HepG2 (cell line): ENCODE data around the gene ANGPTL5. TPM values are rescaled to one million over a fixed set of nuclear protein-coding genes. Genes with fewer than 3 reads are reported as not detected.
A peak's percentile ranks its signal among the peaks of the same experiment; 100 is the strongest.

ENCODE experiments used
- CCAR2 ChIP-seq: fragments of 200-400 bp; formaldehyde crosslinking; optimal IDR thresholded peaks from 2 replicates; pipeline ENCODE3; 2018; ENCODE audit warnings: low read depth, mild to moderate bottlenecking, low read length, moderate library complexity
- HES4 ChIP-seq: sonication (generic); formaldehyde crosslinking; IDR thresholded peaks from 2 replicates; pipeline ENCODE4 v1.9.0; 2021; ENCODE audit warnings: mild to moderate bottlenecking, missing genetic modification reagents, borderline replicate concordance
- MEIS1 ChIP-seq: sonication (generic); formaldehyde crosslinking; IDR thresholded peaks from 2 replicates; pipeline ENCODE4 v1.9.0; 2021; ENCODE audit warnings: mild to moderate bottlenecking, missing genetic modification reagents, moderate library complexity, borderline replicate concordance
- RBFOX2 ChIP-seq: fragments of 200-400 bp; formaldehyde crosslinking; IDR thresholded peaks from 2 replicates; pipeline ENCODE4 v1.6.1; 2017; ENCODE audit warnings: low read depth, mild to moderate bottlenecking, low read length
- SAP130 ChIP-seq: IDR thresholded peaks from 2 replicates; pipeline ENCODE4 v1.6.1; 2016; ENCODE audit warnings: low read depth
- SOX5 ChIP-seq: IDR thresholded peaks from 2 replicates; pipeline ENCODE4 v1.6.1; 2016; ENCODE audit warnings: borderline replicate concordance
- TARDBP ChIP-seq: sonication (generic); formaldehyde crosslinking; IDR thresholded peaks from 2 replicates; pipeline ENCODE4 v1.8.0; 2022; ENCODE audit warnings: mild to moderate bottlenecking, missing genetic modification reagents
- ZNF20 ChIP-seq: sonication (generic); formaldehyde crosslinking; IDR thresholded peaks from 2 replicates; pipeline ENCODE4 v1.4.0; 2020; ENCODE audit warnings: mild to moderate bottlenecking, moderate library complexity, missing genetic modification reagents
- ZNF367 ChIP-seq: sonication (generic); formaldehyde crosslinking; IDR thresholded peaks from 2 replicates; pipeline ENCODE4 v1.4.0; 2020; ENCODE audit warnings: missing genetic modification reagents, borderline replicate concordance
- polyA plus RNA-seq, 8 experiments: library from polyadenylated mRNA; depleted of rRNA in 3 of 8; stranded (reverse) in 7 of 8; unstranded in 1 of 8; fragments of >200 nt; fragmentation: Illumina TruSeq in 4 of 8; extraction: Trizol in 4 of 8; gene quantifications; 2 replicates each; pipeline versions ENCODE4 v1.2.1 to v1.2.3, GENCODE V29; 2011 to 2016; ENCODE audit warnings: low read depth in 4 of 8, missing spikeins in 1 of 8, mixed read lengths in 1 of 8; ENCODE audit not compliant: insufficient read depth in 1 of 8
- total RNA-seq, 5 experiments: library from RNA; depleted of rRNA; stranded (reverse); fragments of >200 nt; fragmentation: Illumina TruSeq; extraction: Trizol; gene quantifications; 2 replicates each; pipeline ENCODE4 v1.2.3, GENCODE V29; 2016; ENCODE audit warnings: low read depth in 1 of 5
- TF ChIP-seq, protein P1 (sequence below): sonication (generic); formaldehyde crosslinking; IDR thresholded peaks from 2 replicates; pipeline ENCODE4 v1.4.0; 2020; ENCODE audit warnings: mild to moderate bottlenecking, missing genetic modification reagents
- TF ChIP-seq, protein P2 (sequence below): sonication (generic); formaldehyde crosslinking; IDR thresholded peaks from one replicate; pipeline ENCODE4 v1.5.1; 2020; ENCODE audit warnings: mild to moderate bottlenecking, missing genetic modification reagents; ENCODE audit errors: not compliant biosample characterization
- TF ChIP-seq, protein P3 (sequence below): fragments of 450-650 bp; IDR thresholded peaks from 2 replicates; pipeline ENCODE4 v1.6.1; 2016
- TF ChIP-seq, protein P4 (sequence below): IDR thresholded peaks from 2 replicates; pipeline ENCODE4 v1.6.1; 2012; ENCODE audit warnings: inconsistent platforms
- TF ChIP-seq, protein P5 (sequence below): sonication (generic); formaldehyde crosslinking; IDR thresholded peaks from 2 replicates; pipeline ENCODE4 v1.4.0; 2020; ENCODE audit warnings: missing genetic modification reagents, borderline replicate concordance

Gene ANGPTL5
- total and polyA plus RNA-seq, 2 of the 13 experiments (the other 11 are each of a cell fraction or from before 2014, with no cell fraction given) = not detected

DNA sequence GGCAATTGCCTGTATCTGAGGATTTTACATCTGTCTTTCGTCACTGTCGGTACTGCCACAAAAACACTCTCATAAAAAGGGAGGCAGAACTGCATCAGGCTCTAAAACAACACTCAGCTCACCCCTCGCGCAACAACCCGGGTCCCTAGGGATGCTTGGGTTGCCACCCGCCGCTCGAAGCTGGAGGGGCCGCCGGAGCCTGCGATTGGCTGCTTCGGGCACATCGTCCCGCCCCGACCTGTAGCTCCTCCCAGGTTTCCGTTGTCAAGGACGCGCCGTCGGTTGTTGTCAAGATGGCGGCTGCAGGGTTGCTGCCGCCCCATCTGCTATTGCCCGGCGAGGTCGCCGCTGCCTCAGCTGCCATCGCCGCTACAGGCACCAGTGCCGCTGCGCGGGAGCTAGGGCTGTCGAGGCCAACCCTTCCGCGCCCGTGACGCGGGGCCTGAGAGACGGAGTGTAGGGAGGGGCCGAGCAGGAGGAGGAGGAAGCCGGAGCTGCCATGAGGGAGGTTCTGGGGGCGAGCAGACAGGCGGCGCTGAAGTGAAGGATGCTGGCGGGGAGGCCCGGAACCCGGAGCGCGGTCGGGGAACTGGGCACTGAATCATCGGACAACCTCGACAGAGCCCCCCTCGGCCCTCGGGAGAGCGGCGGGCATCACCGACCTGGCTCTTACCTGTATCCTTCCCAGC lies 1.4 kb downstream of the ANGPTL5 start, which contains the start of gene CEP126 (continued):
- TF ChIP-seq, protein P1, sequence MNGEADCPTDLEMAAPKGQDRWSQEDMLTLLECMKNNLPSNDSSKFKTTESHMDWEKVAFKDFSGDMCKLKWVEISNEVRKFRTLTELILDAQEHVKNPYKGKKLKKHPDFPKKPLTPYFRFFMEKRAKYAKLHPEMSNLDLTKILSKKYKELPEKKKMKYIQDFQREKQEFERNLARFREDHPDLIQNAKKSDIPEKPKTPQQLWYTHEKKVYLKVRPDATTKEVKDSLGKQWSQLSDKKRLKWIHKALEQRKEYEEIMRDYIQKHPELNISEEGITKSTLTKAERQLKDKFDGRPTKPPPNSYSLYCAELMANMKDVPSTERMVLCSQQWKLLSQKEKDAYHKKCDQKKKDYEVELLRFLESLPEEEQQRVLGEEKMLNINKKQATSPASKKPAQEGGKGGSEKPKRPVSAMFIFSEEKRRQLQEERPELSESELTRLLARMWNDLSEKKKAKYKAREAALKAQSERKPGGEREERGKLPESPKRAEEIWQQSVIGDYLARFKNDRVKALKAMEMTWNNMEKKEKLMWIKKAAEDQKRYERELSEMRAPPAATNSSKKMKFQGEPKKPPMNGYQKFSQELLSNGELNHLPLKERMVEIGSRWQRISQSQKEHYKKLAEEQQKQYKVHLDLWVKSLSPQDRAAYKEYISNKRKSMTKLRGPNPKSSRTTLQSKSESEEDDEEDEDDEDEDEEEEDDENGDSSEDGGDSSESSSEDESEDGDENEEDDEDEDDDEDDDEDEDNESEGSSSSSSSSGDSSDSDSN (CRISPR knock-in tag) = peak; percentile 98
- TF ChIP-seq, protein P2, sequence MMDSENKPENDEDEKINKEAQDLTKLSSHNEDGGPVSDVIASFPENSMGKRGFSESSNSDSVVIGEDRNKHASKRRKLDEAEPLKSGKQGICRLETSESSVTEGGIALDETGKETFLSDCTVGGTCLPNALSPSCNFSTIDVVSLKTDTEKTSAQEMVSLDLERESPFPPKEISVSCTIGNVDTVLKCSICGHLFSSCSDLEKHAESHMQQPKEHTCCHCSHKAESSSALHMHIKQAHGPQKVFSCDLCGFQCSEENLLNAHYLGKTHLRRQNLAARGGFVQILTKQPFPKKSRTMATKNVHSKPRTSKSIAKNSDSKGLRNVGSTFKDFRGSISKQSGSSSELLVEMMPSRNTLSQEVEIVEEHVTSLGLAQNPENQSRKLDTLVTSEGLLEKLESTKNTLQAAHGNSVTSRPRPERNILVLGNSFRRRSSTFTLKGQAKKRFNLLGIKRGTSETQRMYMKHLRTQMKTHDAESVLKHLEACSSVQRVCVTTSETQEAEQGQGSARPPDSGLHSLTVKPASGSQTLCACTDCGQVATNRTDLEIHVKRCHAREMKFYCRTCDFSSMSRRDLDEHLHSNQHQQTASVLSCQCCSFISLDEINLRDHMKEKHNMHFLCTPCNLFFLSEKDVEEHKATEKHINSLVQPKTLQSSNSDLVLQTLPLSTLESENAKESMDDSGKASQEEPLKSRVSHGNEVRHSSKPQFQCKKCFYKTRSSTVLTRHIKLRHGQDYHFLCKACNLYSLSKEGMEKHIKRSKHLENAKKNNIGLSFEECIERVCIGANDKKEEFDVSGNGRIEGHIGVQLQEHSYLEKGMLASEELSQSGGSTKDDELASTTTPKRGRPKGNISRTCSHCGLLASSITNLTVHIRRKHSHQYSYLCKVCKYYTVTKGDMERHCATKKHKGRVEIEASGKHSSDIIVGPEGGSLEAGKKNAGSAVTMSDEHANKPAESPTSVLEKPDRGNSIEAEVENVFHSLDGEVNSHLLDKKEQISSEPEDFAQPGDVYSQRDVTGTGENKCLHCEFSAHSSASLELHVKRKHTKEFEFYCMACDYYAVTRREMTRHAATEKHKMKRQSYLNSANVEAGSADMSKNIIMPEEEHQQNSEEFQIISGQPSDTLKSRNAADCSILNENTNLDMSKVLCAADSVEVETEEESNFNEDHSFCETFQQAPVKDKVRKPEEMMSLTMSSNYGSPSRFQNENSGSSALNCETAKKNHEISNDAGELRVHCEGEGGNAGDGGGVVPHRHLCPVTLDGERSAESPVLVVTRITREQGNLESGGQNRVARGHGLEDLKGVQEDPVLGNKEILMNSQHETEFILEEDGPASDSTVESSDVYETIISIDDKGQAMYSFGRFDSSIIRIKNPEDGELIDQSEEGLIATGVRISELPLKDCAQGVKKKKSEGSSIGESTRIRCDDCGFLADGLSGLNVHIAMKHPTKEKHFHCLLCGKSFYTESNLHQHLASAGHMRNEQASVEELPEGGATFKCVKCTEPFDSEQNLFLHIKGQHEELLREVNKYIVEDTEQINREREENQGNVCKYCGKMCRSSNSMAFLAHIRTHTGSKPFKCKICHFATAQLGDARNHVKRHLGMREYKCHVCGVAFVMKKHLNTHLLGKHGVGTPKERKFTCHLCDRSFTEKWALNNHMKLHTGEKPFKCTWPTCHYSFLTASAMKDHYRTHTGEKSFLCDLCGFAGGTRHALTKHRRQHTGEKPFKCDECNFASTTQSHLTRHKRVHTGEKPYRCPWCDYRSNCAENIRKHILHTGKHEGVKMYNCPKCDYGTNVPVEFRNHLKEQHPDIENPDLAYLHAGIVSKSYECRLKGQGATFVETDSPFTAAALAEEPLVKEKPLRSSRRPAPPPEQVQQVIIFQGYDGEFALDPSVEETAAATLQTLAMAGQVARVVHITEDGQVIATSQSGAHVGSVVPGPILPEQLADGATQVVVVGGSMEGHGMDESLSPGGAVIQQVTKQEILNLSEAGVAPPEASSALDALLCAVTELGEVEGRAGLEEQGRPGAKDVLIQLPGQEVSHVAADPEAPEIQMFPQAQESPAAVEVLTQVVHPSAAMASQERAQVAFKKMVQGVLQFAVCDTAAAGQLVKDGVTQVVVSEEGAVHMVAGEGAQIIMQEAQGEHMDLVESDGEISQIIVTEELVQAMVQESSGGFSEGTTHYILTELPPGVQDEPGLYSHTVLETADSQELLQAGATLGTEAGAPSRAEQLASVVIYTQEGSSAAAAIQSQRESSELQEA (CRISPR knock-in tag) = peak; percentile 67
- peak; percentile 99 for TF ChIP-seq SAP130 (CRISPR knock-in tag)
- no peak for TF ChIP-seq ZNF367 (CRISPR knock-in tag)
- TF ChIP-seq HES4 (CRISPR knock-in tag) = no peak; the same call in 1 of the 2 replicates
- TF ChIP-seq, protein P3, sequence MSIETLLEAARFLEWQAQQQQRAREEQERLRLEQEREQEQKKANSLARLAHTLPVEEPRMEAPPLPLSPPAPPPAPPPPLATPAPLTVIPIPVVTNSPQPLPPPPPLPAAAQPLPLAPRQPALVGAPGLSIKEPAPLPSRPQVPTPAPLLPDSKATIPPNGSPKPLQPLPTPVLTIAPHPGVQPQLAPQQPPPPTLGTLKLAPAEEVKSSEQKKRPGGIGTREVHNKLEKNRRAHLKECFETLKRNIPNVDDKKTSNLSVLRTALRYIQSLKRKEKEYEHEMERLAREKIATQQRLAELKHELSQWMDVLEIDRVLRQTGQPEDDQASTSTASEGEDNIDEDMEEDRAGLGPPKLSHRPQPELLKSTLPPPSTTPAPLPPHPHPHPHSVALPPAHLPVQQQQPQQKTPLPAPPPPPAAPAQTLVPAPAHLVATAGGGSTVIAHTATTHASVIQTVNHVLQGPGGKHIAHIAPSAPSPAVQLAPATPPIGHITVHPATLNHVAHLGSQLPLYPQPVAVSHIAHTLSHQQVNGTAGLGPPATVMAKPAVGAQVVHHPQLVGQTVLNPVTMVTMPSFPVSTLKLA = peak; percentile 61
- TF ChIP-seq ZNF20 (CRISPR knock-in tag) = no peak
- peak; percentile 82 for TF ChIP-seq TARDBP (CRISPR knock-in tag)
- peak; percentile 84; the same call in 1 of the 2 replicates for TF ChIP-seq MEIS1
- TF ChIP-seq, protein P4, sequence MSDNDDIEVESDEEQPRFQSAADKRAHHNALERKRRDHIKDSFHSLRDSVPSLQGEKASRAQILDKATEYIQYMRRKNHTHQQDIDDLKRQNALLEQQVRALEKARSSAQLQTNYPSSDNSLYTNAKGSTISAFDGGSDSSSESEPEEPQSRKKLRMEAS = peak; percentile 81
- no peak for TF ChIP-seq CCAR2
- TF ChIP-seq RBFOX2 = peak; percentile 74
- TF ChIP-seq SOX5 (CRISPR knock-in tag) = peak; percentile 35; the same call in 1 of the 2 replicates
- TF ChIP-seq, protein P5, sequence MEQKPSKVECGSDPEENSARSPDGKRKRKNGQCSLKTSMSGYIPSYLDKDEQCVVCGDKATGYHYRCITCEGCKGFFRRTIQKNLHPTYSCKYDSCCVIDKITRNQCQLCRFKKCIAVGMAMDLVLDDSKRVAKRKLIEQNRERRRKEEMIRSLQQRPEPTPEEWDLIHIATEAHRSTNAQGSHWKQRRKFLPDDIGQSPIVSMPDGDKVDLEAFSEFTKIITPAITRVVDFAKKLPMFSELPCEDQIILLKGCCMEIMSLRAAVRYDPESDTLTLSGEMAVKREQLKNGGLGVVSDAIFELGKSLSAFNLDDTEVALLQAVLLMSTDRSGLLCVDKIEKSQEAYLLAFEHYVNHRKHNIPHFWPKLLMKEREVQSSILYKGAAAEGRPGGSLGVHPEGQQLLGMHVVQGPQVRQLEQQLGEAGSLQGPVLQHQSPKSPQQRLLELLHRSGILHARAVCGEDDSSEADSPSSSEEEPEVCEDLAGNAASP = peak; percentile 28; the same call in 1 of the 2 replicates
